Lung (tissue), 12 donors: ENCODE results near the gene SPECC1. TPM values are rescaled to one million over a fixed set of nuclear protein-coding genes. Genes with fewer than 3 reads are reported as not detected.

ENCODE experiments used
- ATAC-seq: fragments of 200-7000 bp; cut with Tn5 transposase; one replicate; pipeline ENCODE4 v1.9.1; 2020; ENCODE audit warnings: moderate number of reproducible peaks; ENCODE audit not compliant: insufficient read depth, low FRiP score
- DNase-seq, 3 donors: peaks; one replicate each; pipeline ENCODE4 v3.0.0-alpha.2; 2013 to 2017
- H3K27ac ChIP-seq, 2 donors: one replicate each; pipeline ENCODE4 v1.5.1; 2013; ENCODE audit warnings: mild to moderate bottlenecking in 2 of 2, moderate library complexity in 2 of 2, control low read depth in 1 of 2, inconsistent platforms in 1 of 2, low read depth in 1 of 2, low read length in 1 of 2
- H3K27me3 ChIP-seq, 3 donors: one replicate each; pipeline ENCODE4 v1.5.1; 2013; ENCODE audit warnings: low read length in 2 of 3; ENCODE audit not compliant: control insufficient read depth in 3 of 3, insufficient read depth in 3 of 3
- H3K36me3 ChIP-seq, 4 donors: one replicate each; pipeline ENCODE4 v1.5.1; 2013; ENCODE audit warnings: low read length in 4 of 4, mild to moderate bottlenecking in 1 of 4, moderate library complexity in 1 of 4; ENCODE audit not compliant: control insufficient read depth in 4 of 4, insufficient read depth in 4 of 4
- H3K4me1 ChIP-seq, 5 donors: one replicate each; pipeline ENCODE4 v1.5.1; 2013; ENCODE audit warnings: low read length in 5 of 5, mild to moderate bottlenecking in 2 of 5, moderate library complexity in 1 of 5; ENCODE audit not compliant: control insufficient read depth in 5 of 5, insufficient read depth in 5 of 5
- H3K4me3 ChIP-seq: one replicate; pipeline ENCODE4 v1.5.1; 2013; ENCODE audit warnings: mild to moderate bottlenecking, control low read depth, moderate library complexity
- H3K9ac ChIP-seq, 2 donors: one replicate each; pipeline ENCODE4 v1.5.1; 2013; ENCODE audit warnings: low read length in 2 of 2, control low read depth in 1 of 2; ENCODE audit not compliant: insufficient read depth in 1 of 2
- H3K9me3 ChIP-seq, 4 donors: one replicate each; pipeline ENCODE4 v1.5.1; 2013; ENCODE audit warnings: low read length in 3 of 4, mild to moderate bottlenecking in 1 of 4, moderate library complexity in 1 of 4; ENCODE audit not compliant: control insufficient read depth in 4 of 4, insufficient read depth in 3 of 4
- CTCF ChIP-seq: IDR thresholded peaks from 2 replicates; pipeline ENCODE4 v1.5.1; 2012; ENCODE audit warnings: mild to moderate bottlenecking; ENCODE audit errors: control extremely low read depth, extremely low read depth
- WGBS, 2 donors: extraction: QIAGEN DNeasy Blood & Tissue Kit; methylation state at CpG; one replicate each; pipeline ENCODE4 v1.1.7; 2013; 5-methylcytosine and 5-hydroxymethylcytosine counted together
- polyA plus RNA-seq, 2 donors: library from polyadenylated mRNA; stranded (reverse); fragments of 200-250 nt; gene quantifications; one replicate each; pipeline ENCODE4 v1.2.1, GENCODE V29; 2013
- total RNA-seq, 2 donors: library from RNA; depleted of rRNA in 1 of 2; stranded (reverse); fragments of >200 nt in 1 of 2; gene quantifications; one replicate each; pipeline ENCODE4 v1.2.1, GENCODE V29; 2014 to 2021
- donor health status: control.
- donor health status: control.
- donor health status: Bipolar disorder and iron deficiency.
- donor health status: healthy.
- donor health status: DM: yes; HTN: yes; CAD: no.

SPECC1 gene
- total and polyA plus RNA-seq, 4 donors, result 8.8 to 27.1 (median 14.7) TPM

- DNase-seq (peak; percentile 56 to 74 (median 63)), ATAC-seq (peak; percentile 48)
- Histone ChIP-seq H3K36me3 (no peaks in the 10 kb centered on the region), H3K27ac (peak overlapping the region; percentile 36 to 37), H3K9ac (no peak overlapping the region), H3K9me3 (no peaks in the 10 kb centered on the region), H3K4me3 (no peak overlapping the region), H3K4me1 (peaks cover 0 to 18% (median 1%) of the 10 kb centered on the region in 5 donors), H3K27me3 (no peaks in the 10 kb centered on the region)
- TF ChIP-seq CTCF, result no peak
- 40 to 48% methylated on average over 12 of the region's 12 CpGs for WGBS, 2 donors
These were observed 54.8 kb downstream of the SPECC1 start for GRCh38 chr17:20063665-20064648.

- no peak overlapping the region for H3K9ac ChIP-seq
- H3K27ac ChIP-seq, result no peak overlapping the region
- no peak overlapping the region for H3K4me3 ChIP-seq
- 53 to 70% methylated on average over 4 of the region's 4 CpGs for WGBS, 2 donors
- no peak for TF ChIP-seq CTCF
- ATAC-seq, result peak; percentile 21
- no peaks in the 10 kb centered on the region for H3K27me3 ChIP-seq
- H3K36me3 ChIP-seq, result no peaks in the 10 kb centered on the region
- no peaks in the 10 kb centered on the region for H3K9me3 ChIP-seq
- DNase-seq, result peak; percentile 41 to 65 (median 52)
- peaks cover 0 to 18% (median 1%) of the 10 kb centered on the region in 5 donors for H3K4me1 ChIP-seq
These were observed 57.1 kb downstream of the SPECC1 start for GRCh38 chr17:20066253-20066652.

GRCh38 chr17:20067711-20068110, 58.6 kb downstream of the SPECC1 start:
- peaks cover 0 to 18% (median 1%) of the 10 kb centered on the region in 5 donors for H3K4me1 ChIP-seq
- H3K9ac ChIP-seq, result no peak overlapping the region
- ATAC-seq (no peak), DNase-seq (no peak)
- WGBS, 2 donors, result 81 to 83% methylated on average over 4 of the region's 4 CpGs
- no peaks in the 10 kb centered on the region for H3K36me3 ChIP-seq
- H3K27ac ChIP-seq, result no peak overlapping the region
- no peak overlapping the region for H3K4me3 ChIP-seq
- no peaks in the 10 kb centered on the region for H3K27me3 ChIP-seq
- H3K9me3 ChIP-seq, result no peaks in the 10 kb centered on the region
- no peak for TF ChIP-seq CTCF
